ENCODE data around the gene VEZF1. TPM values are rescaled to one million over a fixed set of nuclear protein-coding genes. Genes with fewer than 3 reads are reported as not detected.
A peak's percentile ranks its signal among the peaks of the same experiment; 100 is the strongest.

VEZF1 gene
- total and polyA plus RNA-seq, 4 experiments from 2014 or later = 30.6 to 76.6 (median 63.1) TPM

- intact Hi-C loops (cut with micrococcal nuclease) = loop anchor here (5.0 kb wide), 1 partner anchor 40 kb away; no protein-coding TSS in a partner anchor
These were observed 30.8 kb downstream of the VEZF1 start for GRCh38 chr17:57957120-57957850.

GRCh38 chr17:57956291-57957119 is 31.5 kb downstream of the VEZF1 start:
- peaks cover 2 to 6% of the 10 kb centered on the region in 2 donors for H3K27me3 Mint-ChIP-seq
- Histone ChIP-seq H3K9me3 (ENCODE audit: control insufficient read depth in 1 of 2, low read length in 2 of 2) (no peaks in the 10 kb centered on the region), H3K27ac (ENCODE audit: low read depth, low read length) (no peak overlapping the region), H3K36me3 (ENCODE audit: insufficient read depth, low read length) (no peaks in the 10 kb centered on the region), H3K4me3 (ENCODE audit: low read length in 2 of 2) (peak overlapping the region; percentile 42 to 63), H3K27me3 (ENCODE audit: insufficient read depth, low read length) (peaks cover 4% of the 10 kb centered on the region), H3K4me1 (ENCODE audit: insufficient read depth, low read length) (peaks cover 15% of the 10 kb centered on the region)
- H3K36me3 Mint-ChIP-seq = no peaks in the 10 kb centered on the region
- H3K4me1 Mint-ChIP-seq = peaks cover 14 to 30% (median 18%) of the 10 kb centered on the region in 4 donors
- no peaks in the 10 kb centered on the region for H3K9me3 Mint-ChIP-seq
- ChIA-PET POLR2A (ENCODE audit: partially characterized antibody) (interaction anchor here (1.2 to 2.8 kb wide), 4 partner anchors 30 to 50 kb away, joined by 3 to 12 read pairs (median 8); partner anchors contain the start of gene VEZF1), CTCF (ENCODE audit: partially characterized antibody) (interaction anchor here (0.7 to 2.1 kb wide), 9 partner anchors 9 to 144 kb away, joined by 3 to 10 read pairs (median 4); no protein-coding TSS in a partner anchor)
- peak; percentile 42 to 75 (median 49) for DNase-seq
- peak overlapping the region in 2 of 7 donors; percentile 74 to 79 for H3K27ac Mint-ChIP-seq
- intact Hi-C loops (cut with micrococcal nuclease) = loop anchor here (5.0 kb wide), 1 partner anchor 41 kb away; no protein-coding TSS in a partner anchor
- H3K4me3 Mint-ChIP-seq = peak overlapping the region; percentile 75 to 92 (median 82)

More at GRCh38 chr17:57957120-57957850, 30.8 kb downstream of the VEZF1 start:
- H3K4me3 Mint-ChIP-seq = peak overlapping the region in 5 of 8 donors; percentile 5 to 51 (median 19)
- POLR2A ChIA-PET (ENCODE audit: partially characterized antibody) = no interaction called here
- Histone ChIP-seq H3K9me3 (ENCODE audit: control insufficient read depth in 1 of 2, low read length in 2 of 2) (no peaks in the 10 kb centered on the region), H3K27me3 (ENCODE audit: insufficient read depth, low read length) (peaks cover 4% of the 10 kb centered on the region), H3K4me3 (ENCODE audit: low read length in 2 of 2) (no peak overlapping the region), H3K4me1 (ENCODE audit: insufficient read depth, low read length) (peaks cover 15% of the 10 kb centered on the region), H3K27ac (ENCODE audit: low read depth, low read length) (no peak overlapping the region), H3K36me3 (ENCODE audit: insufficient read depth, low read length) (no peaks in the 10 kb centered on the region)
- peaks cover 5 to 6% of the 10 kb centered on the region in 2 donors for H3K27me3 Mint-ChIP-seq
- peak overlapping the region in 1 of 7 donors; percentile 18 for H3K27ac Mint-ChIP-seq
- H3K36me3 Mint-ChIP-seq = no peaks in the 10 kb centered on the region
- peaks cover 0 to 2% (median 0%) of the 10 kb centered on the region in 8 donors for H3K9me3 Mint-ChIP-seq
- CTCF ChIA-PET (ENCODE audit: partially characterized antibody) = interaction anchor here (0.7 to 2.1 kb wide), 3 partner anchors 10 to 143 kb away, joined by 3 to 10 read pairs (median 4); no protein-coding TSS in a partner anchor
- DNase-seq = no peak
- peaks cover 14 to 30% (median 18%) of the 10 kb centered on the region in 4 donors for H3K4me1 Mint-ChIP-seq

- peak within 1 kb of the TSS; percentile 78 to 86 (median 82) for H3K4me3 Mint-ChIP-seq
- H3K27ac Mint-ChIP-seq = peak within 1 kb of the TSS in 3 of 7 donors; percentile 8 to 79 (median 74)
- POLR2A ChIA-PET (ENCODE audit: partially characterized antibody) = interaction anchor here (0.6 to 2.8 kb wide), 6 partner anchors 9 to 51 kb away, joined by 3 to 12 read pairs (median 6); partner anchors contain the start of gene VEZF1
- peak within 1 kb of the TSS; percentile 42 to 63 for H3K4me3 ChIP-seq (ENCODE audit: low read length in 2 of 2)
- H3K4me1 ChIP-seq (ENCODE audit: insufficient read depth, low read length) = peaks cover 15% of the 10 kb centered on the region
- H3K27me3 Mint-ChIP-seq = peaks cover 2 to 6% of the 10 kb centered on the region in 2 donors
- H3K9me3 ChIP-seq (ENCODE audit: control insufficient read depth in 1 of 2, low read length in 2 of 2) = no peaks in the 10 kb centered on the region
- no peaks in the 10 kb centered on the region for H3K9me3 Mint-ChIP-seq
- intact Hi-C loops (cut with micrococcal nuclease) = loop anchor here (5.0 kb wide), 1 partner anchor 42 kb away; no protein-coding TSS in a partner anchor
- H3K4me1 Mint-ChIP-seq = peaks cover 18 to 30% (median 22%) of the 10 kb centered on the region in 4 donors
- H3K36me3 ChIP-seq (ENCODE audit: insufficient read depth, low read length) = no peaks in the 10 kb centered on the region
- no peak within 1 kb of the TSS for H3K27ac ChIP-seq (ENCODE audit: low read depth, low read length)
- H3K36me3 Mint-ChIP-seq = no peaks in the 10 kb centered on the region
- CTCF ChIA-PET (ENCODE audit: partially characterized antibody) = interaction anchor here (0.6 to 2.1 kb wide), 9 partner anchors 8 to 104 kb away, joined by 3 to 10 read pairs (median 3); no protein-coding TSS in a partner anchor
- DNase-seq = peak; percentile 45 to 56 (median 54)
- H3K27me3 ChIP-seq (ENCODE audit: insufficient read depth, low read length) = peaks cover 4% of the 10 kb centered on the region
These were observed 32.7 kb downstream of the VEZF1 start, which contains the start of gene CUEDC1 for GRCh38 chr17:57955183-57955931. TSS of gene CUEDC1 (minus strand) at chr17:57955412. CDS start at chr17:57885564, 69,848 bp downstream.

- Mint-ChIP-seq H3K4me1 (peaks cover 18 to 35% (median 25%) of the 10 kb centered on the region in 4 donors), H3K27ac (no peak overlapping the region), H3K36me3 (no peaks in the 10 kb centered on the region), H3K27me3 (peaks cover 2 to 6% of the 10 kb centered on the region in 2 donors), H3K4me3 (peak overlapping the region; percentile 58 to 78 (median 69)), H3K9me3 (no peaks in the 10 kb centered on the region)
- Histone ChIP-seq H3K4me1 (ENCODE audit: insufficient read depth, low read length) (peaks cover 15% of the 10 kb centered on the region), H3K27ac (ENCODE audit: low read depth, low read length) (no peak overlapping the region), H3K4me3 (ENCODE audit: low read length in 2 of 2) (peak overlapping the region in 1 of 2 donors; percentile 28), H3K27me3 (ENCODE audit: insufficient read depth, low read length) (peaks cover 4% of the 10 kb centered on the region), H3K9me3 (ENCODE audit: control insufficient read depth in 1 of 2, low read length in 2 of 2) (no peaks in the 10 kb centered on the region), H3K36me3 (ENCODE audit: insufficient read depth, low read length) (no peaks in the 10 kb centered on the region)
- intact Hi-C loops (cut with micrococcal nuclease) = loop anchor here (5.0 kb wide), 1 partner anchor 43 kb away; no protein-coding TSS in a partner anchor
- ChIA-PET POLR2A (ENCODE audit: partially characterized antibody) (interaction anchor here (0.9 to 2.8 kb wide), 4 partner anchors 28 to 45 kb away, joined by 3 to 12 read pairs (median 6); no protein-coding TSS in a partner anchor), CTCF (ENCODE audit: partially characterized antibody) (interaction anchor here (0.9 to 1.5 kb wide), 3 partner anchors 9 to 42 kb away, joined by 3 to 4 read pairs (median 3); no protein-coding TSS in a partner anchor)
- peak in 1 of 5 donors; percentile 9 for DNase-seq
These were observed 33.5 kb downstream of the VEZF1 start for GRCh38 chr17:57954397-57955182.

GRCh38 chr17:57953705-57954396 is 34.2 kb downstream of the VEZF1 start:
- Histone ChIP-seq H3K27ac (ENCODE audit: low read depth, low read length) (no peak overlapping the region), H3K4me3 (ENCODE audit: low read length in 2 of 2) (no peak overlapping the region), H3K27me3 (ENCODE audit: insufficient read depth, low read length) (peaks cover 4% of the 10 kb centered on the region), H3K9me3 (ENCODE audit: control insufficient read depth in 1 of 2, low read length in 2 of 2) (no peaks in the 10 kb centered on the region), H3K4me1 (ENCODE audit: insufficient read depth, low read length) (peaks cover 15% of the 10 kb centered on the region), H3K36me3 (ENCODE audit: insufficient read depth, low read length) (no peaks in the 10 kb centered on the region)
- H3K36me3 Mint-ChIP-seq = no peaks in the 10 kb centered on the region
- ChIA-PET POLR2A (ENCODE audit: partially characterized antibody) (interaction anchor here (0.9 to 2.8 kb wide), 5 partner anchors 29 to 54 kb away, joined by 3 to 12 read pairs (median 6); partner anchors contain the start of gene SRSF1), CTCF (ENCODE audit: partially characterized antibody) (interaction anchor here (0.9 to 1.3 kb wide), 3 partner anchors 22 to 60 kb away, joined by 3 to 4 read pairs (median 3); no protein-coding TSS in a partner anchor)
- H3K27ac Mint-ChIP-seq = no peak overlapping the region
- no peaks in the 10 kb centered on the region for H3K9me3 Mint-ChIP-seq
- no peak for DNase-seq
- intact Hi-C loops (cut with micrococcal nuclease) = no loop called here
- H3K4me3 Mint-ChIP-seq = peak overlapping the region; percentile 58 to 78 (median 69)
- H3K27me3 Mint-ChIP-seq = peaks cover 2 to 6% of the 10 kb centered on the region in 2 donors
- H3K4me1 Mint-ChIP-seq = peaks cover 18 to 40% (median 27%) of the 10 kb centered on the region in 4 donors
